ENCODE results near the gene NFKBIE.
"Not testable (repeated sequence)": the region's sequence is repeated elsewhere in the genome, so short reads cannot be mapped to it uniquely, and the experiment has no call there.

Gene NFKBIE, protein sequence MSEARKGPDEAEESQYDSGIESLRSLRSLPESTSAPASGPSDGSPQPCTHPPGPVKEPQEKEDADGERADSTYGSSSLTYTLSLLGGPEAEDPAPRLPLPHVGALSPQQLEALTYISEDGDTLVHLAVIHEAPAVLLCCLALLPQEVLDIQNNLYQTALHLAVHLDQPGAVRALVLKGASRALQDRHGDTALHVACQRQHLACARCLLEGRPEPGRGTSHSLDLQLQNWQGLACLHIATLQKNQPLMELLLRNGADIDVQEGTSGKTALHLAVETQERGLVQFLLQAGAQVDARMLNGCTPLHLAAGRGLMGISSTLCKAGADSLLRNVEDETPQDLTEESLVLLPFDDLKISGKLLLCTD
- 49.3 to 83.6 reads per million in 2 donors for total RNA-seq

DNA sequence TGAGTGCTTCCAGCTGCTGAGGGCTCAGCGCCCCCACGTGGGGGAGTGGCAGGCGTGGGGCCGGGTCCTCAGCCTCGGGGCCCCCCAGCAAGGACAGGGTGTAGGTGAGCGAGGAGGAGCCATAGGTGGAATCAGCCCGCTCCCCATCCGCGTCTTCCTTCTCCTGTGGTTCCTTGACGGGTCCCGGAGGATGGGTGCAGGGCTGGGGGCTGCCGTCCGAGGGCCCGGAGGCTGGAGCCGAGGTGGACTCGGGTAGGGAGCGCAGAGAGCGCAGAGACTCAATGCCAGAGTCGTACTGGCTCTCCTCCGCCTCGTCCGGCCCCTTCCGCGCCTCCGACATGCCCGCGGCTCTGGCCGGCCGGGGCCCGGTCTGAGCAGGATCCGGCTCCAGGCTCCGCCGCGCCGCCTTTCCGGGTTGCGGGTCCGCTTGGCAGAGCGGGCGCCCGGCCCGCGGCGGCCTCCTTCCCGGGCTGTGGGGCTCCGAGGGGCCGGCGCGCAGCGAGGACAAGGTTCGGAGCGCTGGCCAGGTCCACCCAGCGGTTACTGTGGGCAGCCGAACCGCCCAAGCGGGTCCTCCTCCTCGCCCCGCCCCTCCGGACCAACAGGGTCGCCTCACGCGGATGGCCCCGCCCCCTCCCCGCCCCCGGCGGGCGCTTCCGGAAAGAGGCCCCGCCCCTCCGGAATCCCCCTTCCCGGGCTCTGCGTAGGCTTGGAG, at the start of gene NFKBIE:
Gene NFKBIE (minus strand): TSS at position 545 of the 715 bp plus-strand sequence. CDS start 205 bp downstream, at position 340.
- DNase-seq = peak; percentile 90 to 97 (median 93)

DNA sequence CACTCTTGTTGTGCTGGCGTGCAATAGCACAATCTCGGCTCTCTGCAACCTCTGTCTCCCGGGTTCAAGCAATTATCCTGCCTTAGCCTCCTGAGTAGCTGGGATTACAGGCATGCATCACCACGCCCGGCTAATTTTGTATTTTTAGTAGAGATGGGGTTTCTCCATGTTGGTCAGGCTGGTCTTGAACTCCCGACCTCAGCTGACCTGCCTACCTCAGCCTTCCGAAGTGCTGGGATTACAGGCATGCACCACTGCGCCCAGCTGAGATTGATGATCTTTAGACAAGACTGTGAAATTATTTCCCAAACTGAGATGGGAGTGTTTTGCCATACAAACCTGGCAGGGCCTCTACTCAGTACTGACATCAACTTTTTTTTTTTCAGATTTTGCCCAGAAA, 49.3 kb upstream of the NFKBIE start:
- DNase-seq = not testable (repeated sequence)

- peak; percentile 78 to 94 (median 85) for DNase-seq
These were observed 47.8 kb upstream of the NFKBIE start, which contains the start of gene AARS2 for GRCh38 chr6:44312901-44313788. AARS2 (minus strand) TSS chr6:44313347; CDS start chr6:44313323, 24 bp downstream.

DNA sequence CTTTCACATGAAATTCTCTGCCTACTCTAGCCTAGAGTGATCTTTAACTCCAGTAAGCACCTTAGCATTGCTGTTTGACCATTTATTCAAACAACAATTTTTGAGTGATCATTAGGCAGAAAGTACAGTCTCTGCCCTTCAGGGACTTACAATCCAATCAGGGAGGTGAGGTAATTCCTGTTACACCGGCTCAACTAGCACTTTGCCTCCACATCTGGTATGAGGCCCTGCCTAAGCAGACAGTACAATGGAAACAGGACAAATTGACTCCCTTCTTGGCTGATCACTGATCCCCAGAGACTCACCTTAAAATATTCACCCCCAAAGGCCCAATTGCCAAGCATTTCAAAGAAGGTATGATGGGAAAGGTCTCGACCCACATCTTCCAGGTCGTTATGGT, 46.4 kb upstream of the NFKBIE start:
- no peak for DNase-seq

- DNase-seq = no peak
These were observed 46.0 kb upstream of the NFKBIE start for GRCh38 chr6:44311304-44311703.

GRCh38 chr6:44310241-44310640, 44.9 kb upstream of the NFKBIE start:
- no peak for DNase-seq

- no peak for DNase-seq
These were observed 44.3 kb upstream of the NFKBIE start for GRCh38 chr6:44309631-44310030.

- no peak for DNase-seq
These were observed 43.7 kb upstream of the NFKBIE start for GRCh38 chr6:44309092-44309491.

DNA sequence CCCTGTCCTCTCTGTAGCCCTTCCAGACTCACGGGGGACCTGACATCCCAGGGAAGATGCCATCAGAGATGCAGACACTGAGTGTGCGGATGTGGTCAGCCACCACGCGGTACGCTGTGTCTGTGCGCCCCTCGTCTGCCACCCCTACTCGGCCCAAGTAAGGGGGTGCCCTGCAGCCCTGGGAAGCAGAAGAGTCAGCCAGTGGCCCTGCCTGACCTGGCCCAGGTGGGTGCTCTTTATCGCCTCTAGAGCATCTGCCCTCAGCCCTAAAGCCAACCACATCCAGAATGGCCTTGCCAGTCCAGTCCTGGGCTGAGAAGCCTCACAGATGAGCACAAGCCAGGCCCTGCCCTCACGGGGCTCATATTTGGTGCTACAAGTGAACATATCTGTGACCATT, 41.9 kb upstream of the NFKBIE start:
- no peak for DNase-seq

DNA sequence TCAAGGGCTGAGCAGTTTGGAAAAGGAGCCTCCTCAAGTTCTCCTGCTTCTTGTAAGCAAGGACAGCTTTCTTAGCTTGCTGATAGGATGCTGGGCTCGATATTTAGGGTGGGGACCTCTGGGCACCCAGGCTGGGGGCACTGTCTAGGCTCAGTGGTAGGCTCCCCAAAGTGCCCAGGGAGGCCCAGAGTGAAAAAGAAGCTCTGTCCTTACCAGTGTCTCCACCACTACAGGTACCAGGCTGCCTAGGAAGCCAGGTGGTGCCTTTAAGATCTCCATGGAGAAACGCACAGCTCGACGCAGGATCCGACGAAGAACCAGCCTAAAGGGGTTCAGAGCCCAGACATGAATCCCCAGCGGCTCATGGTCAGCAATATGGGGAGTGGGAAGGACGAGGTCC, 41.4 kb upstream of the NFKBIE start:
- DNase-seq = no peak

DNA sequence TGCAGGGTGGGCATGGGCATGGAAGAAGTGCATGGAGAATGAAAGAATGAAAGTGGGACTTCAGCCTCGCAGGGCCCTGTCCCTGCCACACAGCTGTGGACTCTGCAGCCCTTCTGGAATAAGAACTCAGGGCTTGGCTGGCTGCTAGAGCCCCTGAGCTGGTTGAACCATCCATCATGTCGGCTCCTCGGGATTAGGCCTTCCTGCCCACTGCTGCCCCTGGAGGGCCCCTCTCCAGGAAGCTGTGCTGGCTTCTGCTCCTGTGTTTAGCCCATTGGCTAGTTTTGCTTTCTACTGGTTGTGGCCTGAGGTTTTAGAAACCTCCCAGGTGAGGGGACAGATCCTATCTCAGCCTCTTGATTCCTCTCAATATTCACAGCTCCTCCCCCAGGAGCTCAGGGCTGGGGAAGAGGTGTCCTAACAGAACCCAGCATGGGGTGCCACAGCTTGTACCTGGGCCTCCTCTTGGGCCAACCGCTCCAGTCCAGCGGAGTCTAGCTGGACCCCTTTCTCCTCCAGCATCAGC, 39.9 kb upstream of the NFKBIE start:
- DNase-seq = no peak

- DNase-seq = peak in 3 of 5 experiments; percentile 28 to 38 (median 29)
These were observed 39.2 kb upstream of the NFKBIE start for GRCh38 chr6:44304282-44305199.

GRCh38 chr6:44303842-44304241, 38.5 kb upstream of the NFKBIE start:
- DNase-seq = no peak

DNA sequence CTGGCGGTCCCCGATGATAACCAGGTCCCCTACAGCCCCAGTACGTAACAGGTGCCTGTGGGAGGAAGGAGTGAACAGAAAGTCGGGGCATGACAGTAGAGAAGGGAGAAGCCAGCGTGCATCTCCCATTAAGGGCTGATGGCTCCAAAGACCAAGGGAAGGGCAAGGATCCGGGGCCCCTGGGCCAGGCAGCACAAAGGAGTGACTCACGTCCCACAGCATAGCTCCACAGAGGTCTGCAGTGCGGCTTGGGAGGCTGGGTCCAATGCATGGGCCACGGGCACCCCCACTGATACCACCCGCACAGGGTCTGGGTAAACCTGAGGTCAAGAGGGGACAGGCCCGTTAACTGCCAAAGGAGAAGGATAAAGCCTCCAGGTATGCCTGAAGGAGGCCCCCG, 37.5 kb upstream of the NFKBIE start:
- DNase-seq = no peak

DNA sequence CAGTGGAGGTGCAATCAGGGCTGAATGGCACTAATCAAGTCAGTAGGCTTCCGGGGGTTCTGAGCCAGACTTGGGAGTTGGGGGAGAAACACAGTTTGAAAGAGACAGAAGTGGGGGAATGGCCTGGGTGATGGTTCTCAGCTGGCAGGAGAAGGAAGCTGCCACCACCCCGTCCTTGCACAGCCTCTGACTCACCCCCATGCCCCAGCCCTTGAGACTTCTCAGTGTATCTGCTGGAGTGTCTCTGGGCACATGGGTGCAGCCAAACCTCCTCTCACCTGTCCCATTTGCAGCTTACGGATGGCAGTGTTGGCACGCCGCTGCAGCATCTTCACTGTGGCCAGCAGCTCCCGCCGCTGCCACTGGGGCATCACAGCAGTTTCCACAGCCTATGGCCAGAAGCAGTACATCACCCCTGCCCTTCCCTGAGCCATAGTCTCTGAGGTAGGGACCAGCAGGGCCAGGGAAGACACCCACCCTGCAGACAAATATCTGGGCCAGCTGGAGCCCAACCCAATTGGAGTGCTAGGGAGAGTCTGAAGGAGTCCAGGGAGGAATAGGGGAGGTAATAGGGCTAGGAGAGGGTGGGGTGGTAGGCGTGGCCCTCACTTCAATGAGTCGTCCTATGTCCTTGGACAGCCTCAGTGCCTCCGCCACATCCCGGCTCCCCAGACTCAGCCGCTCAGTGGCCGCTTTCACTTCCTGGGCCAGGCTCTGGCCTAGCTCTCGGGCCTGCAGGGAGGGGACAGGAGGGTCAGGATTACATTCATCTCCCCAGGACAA, 36.6 kb upstream of the NFKBIE start:
- DNase-seq = no peak

DNA sequence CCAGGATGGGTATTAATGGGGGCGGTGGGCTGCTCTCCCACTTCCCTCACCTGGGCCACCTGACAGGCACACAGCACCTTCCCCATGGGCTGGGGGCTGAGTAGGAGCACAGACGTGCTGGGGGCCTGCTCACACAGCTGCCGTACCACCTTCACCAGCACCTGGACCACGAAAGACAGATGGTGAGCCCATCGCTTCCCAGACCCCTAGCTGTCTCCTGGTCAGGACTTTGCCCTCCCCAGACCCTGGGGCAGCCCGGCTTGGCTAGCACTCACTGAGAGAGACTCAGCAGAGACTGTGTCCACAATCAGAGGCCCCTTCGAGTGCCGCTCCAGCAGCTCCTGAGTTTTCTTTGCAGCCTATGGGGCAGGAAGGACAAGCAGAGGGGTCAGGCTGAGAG, 35.8 kb upstream of the NFKBIE start:
- DNase-seq = no peak

GRCh38 chr6:44300292-44300823, 35.0 kb upstream of the NFKBIE start:
- no peak for DNase-seq

GRCh38 chr6:44298864-44299263, 33.5 kb upstream of the NFKBIE start:
- no peak for DNase-seq

GRCh38 chr6:44298055-44298803, 32.9 kb upstream of the NFKBIE start:
- no peak for DNase-seq
